GM19035 (cell line): ENCODE measurements around the gene ACSL4.
A peak's percentile ranks its signal among the peaks of the same experiment; 100 is the strongest.
"Not testable (repeated sequence)": the region's sequence is repeated elsewhere in the genome, so short reads cannot be mapped to it uniquely, and the experiment has no call there.

Source experiments
- ATAC-seq: cut with Tn5 transposase; IDR thresholded peaks from one replicate; pipeline ENCODE4 v1.9.1; 2021; ENCODE audit not compliant: unreplicated experiment

Gene ACSL4

GRCh38 chrX:109672239-109672638 is 60.8 kb downstream of the ACSL4 start:
- no peak for ATAC-seq

GRCh38 chrX:109671170-109671569 is 61.9 kb downstream of the ACSL4 start:
- not testable (repeated sequence) for ATAC-seq

- ATAC-seq, result no peak
Measured at GRCh38 chrX:109667986-109668385, 65.1 kb downstream of the ACSL4 start.

GRCh38 chrX:109660435-109661143 is 72.5 kb downstream of the ACSL4 start:
- ATAC-seq, result no peak

- no peak for ATAC-seq
Measured at GRCh38 chrX:109658391-109658790, 74.7 kb downstream of the ACSL4 start.

- not testable (repeated sequence) for ATAC-seq
Measured at GRCh38 chrX:109657364-109657763, 75.7 kb downstream of the ACSL4 start.

- ATAC-seq, result no peak
Measured at GRCh38 chrX:109656774-109657173, 76.3 kb downstream of the ACSL4 start.

- ATAC-seq, result no peak
Measured at GRCh38 chrX:109655502-109656201, 77.4 kb downstream of the ACSL4 start.

GRCh38 chrX:109654516-109655109 is 78.4 kb downstream of the ACSL4 start:
- ATAC-seq, result no peak

- ATAC-seq, result not testable (repeated sequence)
Measured at GRCh38 chrX:109644671-109645070, 88.4 kb downstream of the ACSL4 start.

- ATAC-seq, result peak; percentile 59
Measured at GRCh38 chrX:109643687-109644086, 89.4 kb downstream of the ACSL4 start.

GRCh38 chrX:109638158-109638557 is 94.9 kb downstream of the ACSL4 start:
- ATAC-seq, result no peak

- not testable (repeated sequence) for ATAC-seq
Measured at GRCh38 chrX:109637477-109637876, 95.6 kb downstream of the ACSL4 start.

- ATAC-seq, result no peak
Measured at GRCh38 chrX:109635146-109635545, 97.9 kb downstream of the ACSL4 start.

GRCh38 chrX:109632906-109633504 is 100.1 kb downstream of the ACSL4 start:
- no peak for ATAC-seq

- no peak for ATAC-seq
Measured at GRCh38 chrX:109629310-109629709, 103.7 kb downstream of the ACSL4 start.

GRCh38 chrX:109626637-109627036 is 106.4 kb downstream of the ACSL4 start:
- no peak for ATAC-seq

- ATAC-seq, result no peak
Measured at GRCh38 chrX:109624641-109625616, 108.1 kb downstream of the ACSL4 start, which contains the start of gene KCNE5. KCNE5 (minus strand) TSS chrX:109625172; CDS start chrX:109625020, 152 bp downstream.

- no peak for ATAC-seq
Measured at GRCh38 chrX:109623997-109624396, 109.1 kb downstream of the ACSL4 start.

GRCh38 chrX:109622270-109622669 is 110.8 kb downstream of the ACSL4 start:
- ATAC-seq, result no peak
